Loucy (cell line): Measurements from ENCODE around the gene IQCE.

Source experiments
- CTCF ChIP-seq: fragments of 200-600 bp; sonication (generic); conservative IDR thresholded peaks from 2 replicates; pipeline ENCODE4 v1.5.1; 2014; ENCODE audit warnings: mild to moderate bottlenecking, antibody characterized with exemption, low read length
- EZH2phosphoT487 ChIP-seq: fragments of 200-600 bp; IDR thresholded peaks from 2 replicates; pipeline ENCODE4 v1.6.1; 2018; ENCODE audit warnings: antibody characterized with exemption, mild to moderate bottlenecking, moderate library complexity, borderline replicate concordance

- TF ChIP-seq EZH2phosphoT487 = no peak
- peak; percentile 38; the same call in 1 of the 2 replicates for TF ChIP-seq CTCF
These were observed 9.0 kb downstream of the IQCE start for GRCh38 chr7:2567679-2568278.
